ENCODE results near the gene HMCN1.
A peak's percentile ranks its signal among the peaks of the same experiment; 100 is the strongest.
"Not testable (repeated sequence)": the region's sequence is repeated elsewhere in the genome, so short reads cannot be mapped to it uniquely, and the experiment has no call there.

HMCN1 gene

DNA sequence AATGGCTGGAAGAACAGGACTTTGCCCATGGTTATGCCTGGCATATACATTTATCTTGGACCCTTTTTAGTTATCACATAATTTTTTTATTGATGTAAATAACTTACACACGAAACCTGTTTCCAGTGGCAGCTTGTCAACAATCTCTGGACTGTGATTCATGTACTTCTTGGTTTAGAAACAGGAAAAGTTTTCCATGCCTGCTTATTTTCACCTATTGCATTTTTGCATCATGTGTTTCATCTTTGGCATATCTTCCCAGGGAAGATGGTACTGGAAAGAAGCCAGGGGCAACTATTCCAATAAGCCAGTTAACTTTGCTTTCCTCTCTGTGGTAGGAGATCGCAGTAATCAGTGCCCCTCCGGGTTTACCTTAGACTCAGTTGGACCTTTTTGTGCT, 430.6 kb downstream of the HMCN1 start:
- no peak for DNase-seq

DNA sequence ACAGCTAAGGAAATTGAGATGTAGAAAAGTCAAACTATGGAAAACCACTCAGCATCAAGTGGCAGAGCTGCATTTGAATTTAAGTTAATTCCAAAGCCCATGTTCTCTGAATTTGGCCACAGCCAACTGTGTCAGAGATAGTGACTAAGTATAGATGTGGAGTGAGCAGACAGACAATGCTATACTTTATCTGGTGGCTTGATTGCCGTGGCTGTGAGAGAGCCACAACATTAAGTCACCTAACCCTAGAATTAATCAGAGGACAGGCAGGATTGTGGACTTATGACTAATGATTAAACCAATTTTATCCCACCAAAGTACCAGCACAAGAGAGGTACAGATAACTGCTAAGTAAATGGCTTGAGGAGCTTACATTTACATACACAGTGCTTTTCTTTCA, 431.1 kb downstream of the HMCN1 start:
- no peak for DNase-seq

GRCh38 chr1:186167096-186167668, 433.0 kb downstream of the HMCN1 start:
- no peak for DNase-seq

DNA sequence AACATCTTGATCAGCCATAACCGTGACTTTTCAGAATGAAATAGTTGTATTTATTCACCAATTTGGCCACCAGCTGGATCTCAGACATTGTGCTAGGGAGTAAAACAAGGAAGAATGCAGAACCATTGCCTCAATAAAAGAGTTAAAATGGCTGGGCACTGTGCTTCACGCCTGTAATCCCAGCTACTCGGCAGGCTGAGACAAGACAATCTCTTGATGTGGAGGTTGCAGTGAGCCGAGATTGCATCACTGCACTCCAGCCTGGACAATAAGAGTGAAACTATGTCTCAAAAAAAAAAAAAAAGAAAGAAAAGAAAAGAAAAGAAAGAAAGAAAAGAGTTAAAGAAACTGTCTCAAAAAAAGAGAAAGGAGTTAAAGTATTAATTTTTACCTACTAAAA, 441.4 kb downstream of the HMCN1 start:
- no peak for DNase-seq

DNA sequence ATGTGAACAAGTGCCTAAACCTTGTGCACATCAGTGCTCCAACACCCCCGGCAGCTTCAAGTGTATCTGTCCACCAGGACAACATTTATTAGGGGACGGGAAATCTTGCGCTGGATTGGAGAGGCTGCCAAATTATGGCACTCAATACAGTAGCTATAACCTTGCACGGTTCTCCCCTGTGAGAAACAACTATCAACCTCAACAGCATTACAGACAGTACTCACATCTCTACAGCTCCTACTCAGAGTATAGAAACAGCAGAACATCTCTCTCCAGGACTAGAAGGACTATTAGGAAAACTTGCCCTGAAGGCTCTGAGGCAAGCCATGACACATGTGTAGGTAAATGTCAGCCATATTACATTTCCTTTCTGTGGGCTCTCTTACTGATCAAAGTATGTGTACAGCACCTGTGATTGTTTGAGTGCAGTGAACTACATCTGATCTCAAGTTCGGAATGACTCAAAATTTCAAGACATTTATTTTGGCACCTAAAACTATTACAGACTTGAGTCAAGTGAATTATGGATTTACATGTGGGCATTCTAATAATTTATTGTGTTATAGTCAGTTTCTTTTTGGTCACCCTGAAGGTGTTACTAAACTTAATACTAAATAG, 444.3 kb downstream of the HMCN1 start:
- no peak for DNase-seq

DNA sequence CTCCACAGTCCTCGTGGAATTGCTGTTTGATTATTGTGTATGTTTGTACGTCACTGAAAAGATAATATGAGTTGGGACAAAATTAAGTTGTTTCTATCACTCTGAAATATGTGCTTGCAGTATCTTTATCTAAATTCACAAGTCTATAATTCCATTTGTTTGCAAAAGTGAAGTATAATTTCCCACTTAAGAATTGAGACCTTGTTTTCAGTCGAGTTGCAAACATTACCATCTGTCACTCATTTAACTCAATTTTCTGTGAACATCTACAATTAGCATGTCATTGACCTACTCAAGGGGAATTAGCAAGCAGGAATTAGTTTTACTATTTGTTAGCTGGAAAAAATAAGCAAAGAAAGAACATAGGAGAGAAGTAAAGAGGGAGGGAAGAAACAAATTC, 445.0 kb downstream of the HMCN1 start:
- DNase-seq: no peak

DNA sequence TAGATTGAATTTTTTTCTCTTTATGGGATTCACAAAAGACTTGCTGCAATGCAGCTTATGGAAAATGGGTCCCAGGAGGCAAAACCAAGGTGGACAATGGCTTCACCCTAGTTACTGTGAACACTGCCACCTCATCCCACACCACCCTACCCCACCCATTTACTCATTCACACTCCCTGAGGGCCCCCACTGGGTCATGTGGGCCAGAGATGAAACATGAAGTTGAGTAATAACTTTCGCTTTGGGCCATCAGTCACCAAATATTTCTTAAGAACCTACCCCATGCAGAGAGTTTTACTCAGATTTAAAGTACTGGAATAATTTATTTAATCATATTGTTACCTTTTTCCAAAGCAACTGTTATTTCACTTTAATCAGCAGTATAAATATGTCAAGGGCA, 449.0 kb downstream of the HMCN1 start:
- peak; percentile 17 to 33 for DNase-seq

- DNase-seq: no peak
These were observed 449.9 kb downstream of the HMCN1 start for GRCh38 chr1:186183970-186184628.

GRCh38 chr1:186186251-186186650, 452.1 kb downstream of the HMCN1 start:
- not testable (repeated sequence) for DNase-seq

DNA sequence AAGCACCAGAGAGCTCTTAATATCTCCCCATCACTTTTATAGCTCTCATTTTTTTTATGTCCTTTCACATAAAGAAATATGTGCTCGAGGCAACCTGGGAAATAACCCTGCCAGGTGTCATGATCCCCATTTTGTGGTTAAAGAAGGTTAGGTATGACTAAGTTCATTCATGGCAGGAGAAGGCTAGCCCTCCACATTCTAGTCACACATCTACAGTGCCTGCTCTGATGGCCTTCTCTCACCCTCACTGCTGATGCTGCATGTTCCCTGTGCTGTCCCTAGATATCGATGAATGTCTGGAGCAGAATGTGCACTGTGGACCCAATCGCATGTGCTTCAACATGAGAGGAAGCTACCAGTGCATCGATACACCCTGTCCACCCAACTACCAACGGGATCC, 453.4 kb downstream of the HMCN1 start:
- no peak for DNase-seq

GRCh38 chr1:186188004-186188539, 453.9 kb downstream of the HMCN1 start:
- DNase-seq: no peak

DNA sequence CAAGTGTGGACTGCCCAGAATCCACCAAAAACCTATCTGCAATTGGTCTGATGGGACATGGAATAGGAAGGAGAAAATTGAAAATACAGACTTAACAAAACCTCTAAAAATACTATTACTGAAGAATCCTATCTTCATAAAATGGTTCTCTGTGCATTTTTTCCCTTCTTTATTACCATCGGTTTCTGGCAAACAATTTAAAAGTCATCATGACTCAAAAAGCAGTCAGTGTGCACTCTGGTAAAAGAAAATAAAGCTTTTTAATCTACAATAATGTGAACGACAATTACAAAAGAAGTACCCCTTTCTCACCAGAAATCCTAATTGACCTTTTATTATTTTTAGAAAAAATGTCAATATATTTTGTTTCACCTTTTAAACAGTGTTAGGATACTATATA, 454.5 kb downstream of the HMCN1 start:
- DNase-seq: no peak

- no peak for DNase-seq
These were observed 455.0 kb downstream of the HMCN1 start for GRCh38 chr1:186189156-186189555.

DNA sequence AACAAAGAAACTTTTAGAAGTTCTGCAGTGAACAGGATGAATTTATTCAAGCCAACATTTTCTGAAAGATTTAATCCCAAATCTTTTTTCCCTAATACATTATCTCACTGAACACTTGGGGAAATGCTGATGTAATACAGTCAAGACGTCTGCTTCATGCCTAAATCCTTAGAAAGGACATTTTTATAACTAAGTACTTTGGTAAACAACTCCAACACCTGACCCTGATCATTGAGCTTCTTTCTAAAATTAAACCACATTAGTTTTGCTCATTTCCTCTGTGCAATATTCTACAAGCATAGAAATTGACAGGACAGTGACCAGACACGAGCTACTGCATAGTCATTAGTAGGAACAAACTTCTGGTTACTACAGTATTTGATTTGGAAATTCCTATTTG, 457.3 kb downstream of the HMCN1 start:
- no peak for DNase-seq

- no peak for DNase-seq
These were observed 459.0 kb downstream of the HMCN1 start for GRCh38 chr1:186193224-186193623.

DNA sequence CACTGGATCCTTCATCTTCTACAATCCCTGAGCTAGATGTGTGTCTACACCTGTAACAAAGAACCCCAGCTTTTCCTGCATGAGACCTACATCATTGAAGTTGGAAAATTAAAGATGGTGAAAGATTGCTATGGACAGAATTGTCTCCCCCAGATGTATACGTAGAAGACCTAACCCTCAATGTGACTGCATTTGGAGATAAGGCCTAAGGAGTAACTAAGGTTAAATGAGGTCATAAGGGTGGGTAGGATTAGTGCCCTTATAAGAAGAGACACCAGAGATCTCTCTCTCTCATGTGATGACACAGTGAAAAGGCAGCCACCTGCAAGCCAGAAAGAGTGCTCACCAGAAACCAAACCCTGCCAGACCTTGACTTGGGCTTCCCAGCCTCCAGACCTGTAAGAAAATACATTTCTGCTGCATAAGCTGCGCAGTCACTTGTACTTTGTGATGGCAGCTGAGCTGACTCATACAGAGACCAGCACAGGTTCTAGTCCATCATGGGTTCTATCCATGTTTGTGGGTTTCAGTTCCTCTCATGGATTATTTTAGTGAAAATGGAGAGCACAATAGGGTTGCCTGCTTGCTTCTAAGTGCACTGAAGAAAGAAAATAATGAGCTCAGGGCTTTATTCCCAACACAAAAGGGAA, 460.0 kb downstream of the HMCN1 start:
- DNase-seq: no peak

- DNase-seq: no peak
These were observed 461.3 kb downstream of the HMCN1 start for GRCh38 chr1:186195377-186195931.

- no peak for DNase-seq
These were observed 468.1 kb downstream of the HMCN1 start for GRCh38 chr1:186202271-186202764.

- no peak for DNase-seq
These were observed 468.6 kb downstream of the HMCN1 start for GRCh38 chr1:186202776-186203175.

DNA sequence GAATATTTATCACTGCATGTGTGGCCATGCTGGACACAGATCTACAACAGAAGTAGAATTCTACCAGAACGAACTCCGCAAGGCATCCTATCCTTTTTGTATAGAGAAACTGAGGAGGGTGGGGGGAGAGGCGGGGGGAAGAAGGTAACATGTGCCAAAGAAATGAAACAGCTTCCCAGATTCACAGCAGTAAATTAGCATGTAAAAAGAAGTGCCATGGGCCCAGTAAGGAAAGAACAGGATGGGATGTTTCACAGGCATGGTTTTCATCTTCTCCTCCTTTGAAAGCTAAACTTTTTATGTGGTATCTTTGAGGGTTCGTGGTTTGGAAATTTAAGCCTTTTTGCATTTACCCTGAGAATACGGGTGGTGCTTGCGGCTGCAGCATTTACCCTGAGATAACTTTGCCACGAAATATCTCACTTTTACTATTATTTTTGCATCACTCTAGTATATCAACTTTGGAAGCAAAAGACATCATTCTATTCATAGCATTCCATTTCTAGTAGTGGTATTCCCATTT, 471.9 kb downstream of the HMCN1 start:
- DNase-seq: no peak

- no peak for DNase-seq
These were observed 473.3 kb downstream of the HMCN1 start for GRCh38 chr1:186207391-186208085.

DNA sequence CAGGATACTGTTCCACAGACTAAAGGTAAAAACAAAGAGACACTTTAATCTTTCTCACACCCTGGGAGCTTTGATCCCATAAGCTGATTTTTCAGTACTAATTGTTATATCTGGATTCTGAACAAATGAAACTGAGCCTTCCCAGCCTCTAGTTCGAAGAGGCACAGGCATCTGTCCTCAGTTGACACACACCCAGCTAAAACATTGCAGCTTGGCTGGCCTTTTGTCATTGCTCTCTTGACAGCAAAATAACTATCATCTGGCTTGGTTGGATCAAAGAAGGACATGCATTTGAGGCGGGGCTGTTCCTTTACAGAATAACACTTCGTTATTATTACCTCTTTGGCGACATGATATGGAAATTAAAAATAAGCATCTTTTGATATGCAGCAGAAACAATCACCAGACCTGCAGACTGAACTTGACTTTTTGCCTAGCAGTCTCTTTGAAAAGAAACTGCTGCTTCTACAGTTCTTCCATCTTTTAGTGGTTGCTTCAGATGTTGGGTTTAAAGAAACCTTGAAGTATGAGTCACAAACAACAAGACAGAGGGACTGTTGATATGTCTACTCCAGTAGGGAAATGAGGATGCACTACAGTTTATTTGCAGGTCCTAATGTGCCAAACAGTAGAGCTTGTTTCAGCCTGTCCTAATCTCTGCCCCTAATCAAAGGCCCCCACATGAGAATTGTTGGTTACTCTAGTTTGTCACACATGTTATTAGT, 474.4 kb downstream of the HMCN1 start:
- no peak for DNase-seq

Data from activated CD4-positive, alpha-beta T cell treated with anti-CD3 and anti-CD28 coated beads, Interleukin-2, amount 50 U/mL, for 48 hours (primary cell).